Keratinocyte (primary cell): ENCODE measurements around the gene INPP5B.

ENCODE experiments used
- CTCF ChIP-seq, 3 experiments: IDR thresholded peaks in 1 of 3; conservative IDR thresholded peaks in 1 of 3; optimal IDR thresholded peaks in 1 of 3; 2 replicates in 2 of 3; 3 replicates in 1 of 3; pipeline versions ENCODE3 to v1.5.1; 2011; ENCODE audit warnings: low read length in 3 of 3, mild to moderate bottlenecking in 3 of 3, moderate library complexity in 2 of 3, control low read depth in 1 of 3, inconsistent platforms in 1 of 3; ENCODE audit not compliant: insufficient read depth in 2 of 3; ENCODE audit errors: extremely low read depth in 1 of 3
- EZH2 ChIP-seq: IDR thresholded peaks from one replicate; pipeline ENCODE4 v1.6.1; 2012; ENCODE audit warnings: inconsistent platforms, mild to moderate bottlenecking, low read length, moderate library complexity

- TF ChIP-seq CTCF (optimal IDR thresholded peaks at IDR 0.05 in 1 of 3, IDR thresholded peaks at IDR 0.05 in 1 of 3, conservative IDR thresholded peaks at IDR 0.05 in 1 of 3; ENCODE audit: extremely low read depth in 1 of 3, insufficient read depth in 2 of 3, low read length in 3 of 3) = no peak
- no peak for TF ChIP-seq EZH2
Observed at GRCh38 chr1:37851782-37852210, 95.1 kb downstream of the INPP5B start.
